Bronchial epithelial cell (primary cell): Measurements from ENCODE around the gene AFF3. TPM values are rescaled to one million over a fixed set of nuclear protein-coding genes. Genes with fewer than 3 reads are reported as not detected.

Source experiments
- DNase-seq: peaks from one replicate; pipeline ENCODE4 v3.0.0-alpha.2; 2010; ENCODE audit warnings: low read depth
- FAIRE-seq: peaks from 2 replicates; lab custom pipeline; 2011; peaks lifted over from hg19 to GRCh38; lab: Jason Lieb, UNC
- H3K27me3 ChIP-seq: 2 replicates; pipeline ENCODE4 v1.5.1; 2011; ENCODE audit warnings: low read length; ENCODE audit not compliant: control insufficient read depth, insufficient read depth
- H3K36me3 ChIP-seq: 2 replicates; pipeline ENCODE4 v1.5.1; 2011; ENCODE audit warnings: low read length; ENCODE audit not compliant: control insufficient read depth, insufficient read depth
- H3K4me3 ChIP-seq: 2 replicates; pipeline ENCODE4 v1.5.1; 2011; ENCODE audit warnings: mild to moderate bottlenecking, low read depth, low read length, control low read depth
- CTCF ChIP-seq: IDR thresholded peaks from 2 replicates; pipeline ENCODE4 v1.5.1; 2011; ENCODE audit warnings: mild to moderate bottlenecking, moderate library complexity, low read length, control low read depth, inconsistent platforms; ENCODE audit not compliant: insufficient read depth, severe bottlenecking
- total RNA-seq: library from RNA; depleted of rRNA; stranded (reverse); fragments of >200 nt; gene quantifications from 2 replicates; pipeline ENCODE4 v1.2.1, GENCODE V29; 2014

The AFF3 gene
- total RNA-seq, 1 donor from 2014 or later: not detected

DNA sequence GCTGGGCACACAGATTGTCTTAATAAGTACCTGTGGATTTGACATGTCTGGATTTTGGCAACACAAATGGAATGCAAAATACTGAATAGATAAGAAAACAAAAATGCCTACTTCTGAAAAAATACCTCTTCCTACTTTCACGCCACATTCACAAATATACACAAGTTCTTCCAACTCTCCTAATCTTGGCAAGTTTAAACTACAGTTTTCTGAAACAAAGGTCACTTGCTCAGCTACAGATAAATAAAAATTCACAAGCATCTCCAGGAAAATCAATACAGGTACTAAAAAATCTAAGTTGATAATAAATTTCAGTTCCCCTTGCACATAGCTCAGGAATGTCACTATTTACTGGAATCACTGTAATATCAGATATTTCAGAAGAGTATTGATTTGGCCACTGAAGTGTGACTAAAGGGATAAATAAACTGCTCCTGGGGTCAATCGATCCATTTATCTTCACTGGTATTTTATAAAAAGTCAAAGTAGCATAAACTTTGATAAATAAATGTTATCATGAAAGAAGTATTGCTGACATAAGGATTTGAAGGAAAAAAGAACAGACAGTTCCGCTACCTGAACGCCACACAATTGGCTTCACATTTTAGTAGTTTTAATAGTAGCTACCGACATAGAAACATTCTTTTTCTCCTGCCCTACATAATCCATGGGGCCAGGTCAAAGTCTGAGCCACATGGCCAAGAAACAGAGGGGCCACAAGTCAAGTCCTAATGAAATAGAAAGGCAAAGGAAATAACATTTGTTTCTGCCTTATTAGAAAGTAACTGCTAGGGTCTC lies 243.1 kb downstream of the AFF3 start:
- peaks cover 2% of the 10 kb centered on the region for H3K27me3 ChIP-seq
- no peak overlapping the region for H3K4me3 ChIP-seq
- FAIRE-seq: no peak
- TF ChIP-seq CTCF: no peak
- no peaks in the 10 kb centered on the region for H3K36me3 ChIP-seq
- no peak for DNase-seq

GRCh38 chr2:99898336-99899048 lies 243.9 kb downstream of the AFF3 start:
- DNase-seq: no peak
- Histone ChIP-seq H3K27me3 (peaks cover 2% of the 10 kb centered on the region), H3K36me3 (no peaks in the 10 kb centered on the region), H3K4me3 (no peak overlapping the region)
- TF ChIP-seq CTCF: no peak
- no peak for FAIRE-seq

GRCh38 chr2:99891428-99891780 lies 251.0 kb downstream of the AFF3 start:
- no peak for TF ChIP-seq CTCF
- Histone ChIP-seq H3K27me3 (no peaks in the 10 kb centered on the region), H3K36me3 (no peaks in the 10 kb centered on the region), H3K4me3 (no peak overlapping the region)
- DNase-seq: no peak
- no peak for FAIRE-seq

DNA sequence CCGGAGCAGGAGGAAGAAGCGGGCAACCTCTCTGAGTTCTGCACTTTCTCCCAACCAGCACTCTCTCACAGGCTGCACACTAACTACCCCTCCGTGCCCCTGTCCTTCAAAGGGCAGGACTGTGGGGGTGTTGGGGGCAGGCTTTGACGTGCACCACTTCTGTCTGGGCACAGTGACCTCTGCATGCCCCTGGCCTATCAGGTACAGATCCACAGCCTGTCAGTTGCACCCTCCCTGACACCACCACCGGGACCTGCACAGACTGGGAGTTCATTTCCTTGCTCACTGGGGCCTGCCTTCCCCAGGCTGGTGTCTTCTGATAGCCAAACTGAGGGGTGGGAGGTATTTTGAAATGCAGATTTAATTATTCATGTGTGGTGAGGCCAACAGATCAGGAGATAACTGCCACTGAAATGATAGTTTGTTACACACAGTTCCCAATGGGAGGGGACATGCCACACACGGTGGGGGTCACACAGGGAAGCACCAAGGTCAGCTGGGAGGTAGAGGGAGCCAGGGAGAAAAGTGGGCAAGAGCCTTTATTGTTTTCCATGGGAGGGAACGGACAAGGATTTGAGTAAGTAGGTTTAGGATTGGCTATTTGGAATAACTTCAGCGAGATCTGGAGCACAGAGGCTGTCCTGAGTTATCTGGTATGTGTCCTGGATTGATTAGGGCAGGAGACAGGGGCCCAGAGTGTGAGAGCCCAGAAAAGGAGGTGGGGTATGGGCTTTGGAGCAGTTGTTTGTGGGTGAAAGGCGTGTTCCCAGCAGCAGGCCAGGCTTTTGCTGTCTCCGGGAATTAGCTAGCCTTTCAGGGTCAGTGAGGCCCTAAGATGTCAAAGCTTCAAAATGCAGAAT lies 251.6 kb downstream of the AFF3 start:
- Histone ChIP-seq H3K36me3 (no peaks in the 10 kb centered on the region), H3K4me3 (no peak overlapping the region), H3K27me3 (no peaks in the 10 kb centered on the region)
- TF ChIP-seq CTCF: no peak
- FAIRE-seq: no peak
- DNase-seq: no peak

GRCh38 chr2:99888617-99889016 lies 253.8 kb downstream of the AFF3 start:
- TF ChIP-seq CTCF: no peak
- no peaks in the 10 kb centered on the region for H3K36me3 ChIP-seq
- H3K4me3 ChIP-seq: no peak overlapping the region
- H3K27me3 ChIP-seq: no peaks in the 10 kb centered on the region
- DNase-seq (no peak), FAIRE-seq (no peak)
